ENCODE data around the gene PLXNA4.

Gene PLXNA4

DNA sequence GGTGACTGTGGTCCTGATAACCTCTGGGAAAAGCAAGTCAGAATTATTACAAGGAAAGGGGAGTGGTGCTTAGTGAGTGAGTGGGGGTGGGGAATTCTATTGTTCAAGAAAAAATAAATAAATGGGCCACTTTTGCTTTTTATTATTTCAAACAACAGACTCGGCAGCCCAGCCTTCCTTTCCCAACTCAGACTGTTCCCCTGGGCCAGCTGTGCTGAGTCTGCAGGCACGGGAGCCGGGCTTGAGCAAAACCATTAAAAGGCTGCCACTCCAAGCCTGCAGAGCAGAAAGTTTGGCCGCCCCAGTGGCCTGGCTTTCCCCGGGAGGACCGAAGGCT lies 90.0 kb downstream of the PLXNA4 start:
- TF ChIP-seq, protein P1, sequence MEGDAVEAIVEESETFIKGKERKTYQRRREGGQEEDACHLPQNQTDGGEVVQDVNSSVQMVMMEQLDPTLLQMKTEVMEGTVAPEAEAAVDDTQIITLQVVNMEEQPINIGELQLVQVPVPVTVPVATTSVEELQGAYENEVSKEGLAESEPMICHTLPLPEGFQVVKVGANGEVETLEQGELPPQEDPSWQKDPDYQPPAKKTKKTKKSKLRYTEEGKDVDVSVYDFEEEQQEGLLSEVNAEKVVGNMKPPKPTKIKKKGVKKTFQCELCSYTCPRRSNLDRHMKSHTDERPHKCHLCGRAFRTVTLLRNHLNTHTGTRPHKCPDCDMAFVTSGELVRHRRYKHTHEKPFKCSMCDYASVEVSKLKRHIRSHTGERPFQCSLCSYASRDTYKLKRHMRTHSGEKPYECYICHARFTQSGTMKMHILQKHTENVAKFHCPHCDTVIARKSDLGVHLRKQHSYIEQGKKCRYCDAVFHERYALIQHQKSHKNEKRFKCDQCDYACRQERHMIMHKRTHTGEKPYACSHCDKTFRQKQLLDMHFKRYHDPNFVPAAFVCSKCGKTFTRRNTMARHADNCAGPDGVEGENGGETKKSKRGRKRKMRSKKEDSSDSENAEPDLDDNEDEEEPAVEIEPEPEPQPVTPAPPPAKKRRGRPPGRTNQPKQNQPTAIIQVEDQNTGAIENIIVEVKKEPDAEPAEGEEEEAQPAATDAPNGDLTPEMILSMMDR (IDR thresholded peaks at IDR 0.05; ENCODE audit: low read depth, low read length), result no peak
- no peak overlapping the region for H3K4me3 ChIP-seq (ENCODE audit: low read depth, low read length)

DNA sequence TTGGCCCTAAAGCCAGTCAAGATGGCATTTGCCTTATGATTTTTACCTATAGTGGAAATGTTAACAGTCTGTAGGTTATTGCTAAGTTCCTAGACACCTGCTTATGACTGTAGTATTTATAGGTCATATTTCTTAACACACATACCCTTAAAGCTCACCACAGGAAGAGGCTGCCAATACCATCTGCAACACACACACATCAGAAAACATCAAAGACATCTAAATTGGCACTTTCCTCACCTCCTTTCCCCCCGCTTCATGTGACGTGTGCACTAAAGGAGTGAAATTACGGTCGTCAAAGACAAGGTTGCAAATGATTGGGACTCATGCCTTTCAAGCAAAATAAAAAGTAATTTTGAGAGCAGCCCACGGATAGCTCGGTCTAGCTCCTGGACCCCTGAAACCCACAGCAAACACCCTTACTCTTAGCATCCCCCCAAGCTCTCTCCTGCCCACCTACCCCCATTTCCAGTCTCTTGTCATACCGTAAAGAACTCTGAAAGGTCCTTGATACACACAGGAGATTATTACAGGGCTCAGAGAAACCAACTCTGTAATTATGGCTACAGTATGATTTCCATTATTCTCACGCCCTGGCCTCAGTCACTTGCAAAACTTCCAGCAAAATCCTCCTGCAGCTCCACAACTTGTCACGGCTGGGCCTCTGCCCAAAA lies 90.5 kb downstream of the PLXNA4 start:
- TF ChIP-seq, protein P1 (IDR thresholded peaks at IDR 0.05; ENCODE audit: low read depth, low read length), result no peak
- no peak overlapping the region for H3K4me3 ChIP-seq (ENCODE audit: low read depth, low read length)

DNA sequence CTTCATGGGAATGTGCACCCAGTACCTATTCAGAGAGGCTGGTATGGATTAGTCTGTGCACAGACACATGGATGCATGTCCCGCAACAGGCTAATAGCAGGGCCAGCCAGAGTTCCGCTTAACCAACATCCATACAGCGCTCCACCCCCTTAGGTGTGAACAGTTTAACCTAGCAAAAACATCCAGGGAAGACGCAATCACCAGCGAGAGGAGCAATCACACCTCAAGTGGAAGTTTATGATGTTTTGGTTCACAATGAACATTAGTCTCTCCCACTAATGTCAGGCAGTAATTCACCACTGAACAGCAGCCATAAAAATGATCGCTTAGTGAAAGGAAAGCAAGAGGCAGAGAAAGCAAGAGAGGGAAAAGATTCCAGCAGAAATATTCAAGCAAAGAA lies 91.1 kb downstream of the PLXNA4 start:
- H3K4me3 ChIP-seq (ENCODE audit: low read depth, low read length), result no peak overlapping the region
- TF ChIP-seq, protein P1 (IDR thresholded peaks at IDR 0.05; ENCODE audit: low read depth, low read length), result no peak

DNA sequence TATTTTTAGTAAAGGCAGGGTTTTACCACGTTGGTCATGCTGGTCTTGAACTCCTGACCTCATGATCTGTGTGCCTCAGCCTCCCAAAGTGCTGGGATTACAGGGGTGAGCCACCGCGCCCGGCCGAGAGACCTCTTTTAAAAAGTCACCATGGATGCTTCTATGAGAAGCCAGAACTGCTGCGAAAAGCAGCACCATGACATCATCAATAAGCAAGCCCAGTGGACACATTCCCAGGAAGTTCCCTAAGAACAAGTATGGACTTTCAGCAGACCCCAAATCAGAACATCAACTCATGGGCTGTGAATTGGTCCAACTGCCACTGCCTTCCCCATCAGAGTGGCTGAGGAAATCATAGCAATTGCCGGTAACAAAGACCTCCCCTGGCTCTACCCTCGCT lies 93.4 kb downstream of the PLXNA4 start:
- TF ChIP-seq, protein P1 (IDR thresholded peaks at IDR 0.05; ENCODE audit: low read depth, low read length), result no peak
- H3K4me3 ChIP-seq (ENCODE audit: low read depth, low read length), result no peak overlapping the region

DNA sequence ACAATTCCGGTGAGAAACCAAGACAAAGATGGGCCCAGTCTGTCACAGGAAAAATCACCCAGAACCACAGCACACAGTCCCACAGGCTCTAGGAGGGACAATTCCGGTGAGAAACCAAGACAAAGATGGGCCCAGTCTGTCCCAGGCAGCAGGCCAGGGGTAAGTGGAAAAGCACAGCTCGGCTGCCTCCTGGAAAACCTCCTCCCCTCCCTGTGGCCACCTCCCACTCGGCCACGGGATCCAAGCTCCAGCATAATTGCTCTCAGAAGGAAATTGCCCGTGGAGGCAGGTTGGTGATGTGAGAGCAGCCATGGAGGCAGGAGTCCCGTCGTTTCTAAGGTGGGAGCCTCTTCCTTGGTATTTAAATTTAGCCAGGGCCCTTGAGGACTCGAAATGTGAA lies 95.7 kb downstream of the PLXNA4 start:
- no peak overlapping the region for H3K4me3 ChIP-seq (ENCODE audit: low read depth, low read length)
- TF ChIP-seq, protein P1 (IDR thresholded peaks at IDR 0.05; ENCODE audit: low read depth, low read length), result no peak

DNA sequence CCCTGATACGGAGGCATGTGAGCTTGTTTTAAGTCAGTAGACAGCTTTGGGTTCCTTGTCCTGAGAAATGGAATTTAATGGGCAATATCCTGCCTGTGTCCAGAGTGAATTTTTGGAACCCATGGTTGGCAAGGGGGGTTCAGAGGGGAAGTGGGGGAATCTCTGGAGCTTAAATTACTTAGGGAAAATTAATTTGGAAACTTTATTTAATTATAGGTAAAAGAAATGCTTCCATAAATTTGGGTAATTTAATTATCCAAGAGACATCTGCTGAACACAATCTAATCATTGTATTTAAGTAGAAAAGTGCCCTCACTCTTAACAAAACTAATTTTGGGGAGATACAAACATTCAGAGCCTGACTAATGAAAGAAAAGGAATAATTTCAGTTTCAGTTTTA lies 99.7 kb downstream of the PLXNA4 start:
- TF ChIP-seq, protein P1 (IDR thresholded peaks at IDR 0.05; ENCODE audit: low read depth, low read length), result no peak
- no peak overlapping the region for H3K4me3 ChIP-seq (ENCODE audit: low read depth, low read length)

GRCh38 chr7:132475669-132476116 lies 100.6 kb downstream of the PLXNA4 start:
- TF ChIP-seq, protein P1 (IDR thresholded peaks at IDR 0.05; ENCODE audit: low read depth, low read length), result no peak
- no peak overlapping the region for H3K4me3 ChIP-seq (ENCODE audit: low read depth, low read length)

All from WI38 (cell line).